ENCODE data around the gene ATP11A. TPM values are rescaled to one million over a fixed set of nuclear protein-coding genes. Genes with fewer than 3 reads are reported as not detected.

ATP11A gene
- total and polyA plus RNA-seq, 8 donors = 271 to 502 (median 458) TPM

DNA sequence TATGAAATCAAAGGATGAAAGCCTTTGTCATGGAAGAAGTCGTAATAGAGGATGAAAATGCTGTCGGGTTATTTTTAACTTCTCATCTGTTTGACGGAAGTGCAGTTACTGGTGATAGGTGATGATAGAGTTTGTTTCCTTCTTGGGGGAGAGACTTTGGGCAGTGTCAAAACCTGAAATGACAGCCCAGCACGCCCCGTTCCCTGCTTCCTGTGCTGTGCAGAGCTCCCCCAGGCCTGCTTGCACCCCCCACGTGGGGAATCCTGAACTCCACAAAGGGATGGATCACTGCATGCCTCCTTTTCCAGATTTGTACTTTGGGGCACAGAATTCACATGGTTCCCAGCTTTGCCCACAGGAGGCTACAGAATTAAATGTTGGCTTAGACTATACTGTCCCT is 102.7 kb downstream of the ATP11A start:
- Histone ChIP-seq H3K4me1 (peaks cover 12 to 22% of the 10 kb centered on the region in 2 donors), H3K9me3 (no peaks in the 10 kb centered on the region), H3K27me3 (no peaks in the 10 kb centered on the region), H3K27ac (peak overlapping the region; percentile 37 to 53), H3K4me3 (no peak overlapping the region), H3K36me3 (peaks cover 0 to 47% of the 10 kb centered on the region in 2 donors)
- intact Hi-C loops (cut with DNase I) = no loop called here
- no peak for ATAC-seq
- TF ChIP-seq, protein P1, sequence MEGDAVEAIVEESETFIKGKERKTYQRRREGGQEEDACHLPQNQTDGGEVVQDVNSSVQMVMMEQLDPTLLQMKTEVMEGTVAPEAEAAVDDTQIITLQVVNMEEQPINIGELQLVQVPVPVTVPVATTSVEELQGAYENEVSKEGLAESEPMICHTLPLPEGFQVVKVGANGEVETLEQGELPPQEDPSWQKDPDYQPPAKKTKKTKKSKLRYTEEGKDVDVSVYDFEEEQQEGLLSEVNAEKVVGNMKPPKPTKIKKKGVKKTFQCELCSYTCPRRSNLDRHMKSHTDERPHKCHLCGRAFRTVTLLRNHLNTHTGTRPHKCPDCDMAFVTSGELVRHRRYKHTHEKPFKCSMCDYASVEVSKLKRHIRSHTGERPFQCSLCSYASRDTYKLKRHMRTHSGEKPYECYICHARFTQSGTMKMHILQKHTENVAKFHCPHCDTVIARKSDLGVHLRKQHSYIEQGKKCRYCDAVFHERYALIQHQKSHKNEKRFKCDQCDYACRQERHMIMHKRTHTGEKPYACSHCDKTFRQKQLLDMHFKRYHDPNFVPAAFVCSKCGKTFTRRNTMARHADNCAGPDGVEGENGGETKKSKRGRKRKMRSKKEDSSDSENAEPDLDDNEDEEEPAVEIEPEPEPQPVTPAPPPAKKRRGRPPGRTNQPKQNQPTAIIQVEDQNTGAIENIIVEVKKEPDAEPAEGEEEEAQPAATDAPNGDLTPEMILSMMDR (IDR thresholded peaks at IDR 0.05) = no peak
- DNase-seq = no peak

DNA sequence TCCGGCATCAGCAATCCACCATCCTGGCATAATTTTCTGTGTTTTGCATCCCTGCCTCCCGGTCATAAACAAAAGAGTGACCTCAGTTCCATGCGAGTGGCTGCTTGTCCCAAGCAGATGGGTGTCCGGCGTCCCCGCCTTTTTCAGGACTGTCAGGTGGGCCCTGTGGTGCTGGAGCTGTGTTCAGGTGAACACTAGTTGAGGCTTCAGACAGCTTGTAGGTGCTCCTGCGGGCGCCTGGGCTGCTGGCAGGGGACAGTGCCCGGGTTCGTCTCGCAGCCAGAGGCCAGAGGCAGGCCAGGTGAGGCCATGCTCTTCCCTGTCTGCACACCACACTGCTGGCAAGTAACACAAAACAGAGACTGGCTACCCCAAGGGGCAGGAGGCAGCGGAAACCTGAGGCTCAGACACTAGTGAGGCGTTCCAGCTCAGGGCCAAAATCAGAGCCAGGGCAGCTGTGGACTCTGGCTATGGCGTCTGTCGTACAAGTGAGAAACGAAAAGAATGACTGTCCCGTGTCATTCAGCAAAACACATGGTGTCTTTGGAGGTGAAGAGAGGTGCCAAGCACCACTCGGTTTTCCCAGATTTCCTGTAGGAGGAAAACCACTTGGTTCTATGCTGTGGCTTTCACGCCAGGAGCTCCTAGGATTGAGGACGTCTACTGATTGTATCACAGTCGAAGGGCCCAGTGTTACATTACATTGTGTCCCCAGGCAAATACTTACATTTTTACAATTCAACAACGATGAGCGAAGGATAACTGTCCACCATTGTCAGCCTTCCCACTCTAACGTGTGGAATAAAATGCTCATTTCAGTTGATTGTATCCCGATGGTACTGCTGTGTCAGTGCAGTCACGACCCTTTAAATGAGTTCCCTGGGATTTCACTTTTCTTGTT is 104.0 kb downstream of the ATP11A start:
- H3K4me1 ChIP-seq = peaks cover 12 to 22% of the 10 kb centered on the region in 2 donors
- ATAC-seq (no peak), DNase-seq (no peak)
- H3K27ac ChIP-seq = peak overlapping the region; percentile 15 to 37
- H3K27me3 ChIP-seq = no peaks in the 10 kb centered on the region
- peaks cover 0 to 34% of the 10 kb centered on the region in 2 donors for H3K36me3 ChIP-seq
- H3K4me3 ChIP-seq = no peak overlapping the region
- H3K9me3 ChIP-seq = no peaks in the 10 kb centered on the region
- TF ChIP-seq, protein P1 (IDR thresholded peaks at IDR 0.05) = no peak
- intact Hi-C loops (cut with DNase I) = no loop called here

DNA sequence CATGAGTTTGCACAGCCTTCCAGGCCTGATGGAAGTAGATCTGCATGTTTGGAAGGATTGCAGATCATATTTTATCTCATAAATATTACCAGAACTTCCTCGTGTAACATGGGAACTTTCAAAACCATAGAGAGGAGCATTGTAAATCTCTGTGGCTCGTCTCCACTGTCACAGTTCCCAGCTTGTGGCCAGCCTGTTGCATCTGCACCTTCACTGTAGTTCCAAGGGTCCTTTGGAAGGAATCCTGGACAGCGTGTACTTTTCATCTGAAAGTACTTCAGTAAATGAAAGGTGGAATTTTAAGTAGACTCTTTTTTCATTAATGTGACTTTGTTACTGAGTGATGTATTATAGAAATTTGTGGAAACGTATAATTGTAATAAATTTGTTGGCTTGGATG is 105.4 kb downstream of the ATP11A start:
- DNase-seq = no peak
- intact Hi-C loops (cut with DNase I) = no loop called here
- ATAC-seq = no peak

DNA sequence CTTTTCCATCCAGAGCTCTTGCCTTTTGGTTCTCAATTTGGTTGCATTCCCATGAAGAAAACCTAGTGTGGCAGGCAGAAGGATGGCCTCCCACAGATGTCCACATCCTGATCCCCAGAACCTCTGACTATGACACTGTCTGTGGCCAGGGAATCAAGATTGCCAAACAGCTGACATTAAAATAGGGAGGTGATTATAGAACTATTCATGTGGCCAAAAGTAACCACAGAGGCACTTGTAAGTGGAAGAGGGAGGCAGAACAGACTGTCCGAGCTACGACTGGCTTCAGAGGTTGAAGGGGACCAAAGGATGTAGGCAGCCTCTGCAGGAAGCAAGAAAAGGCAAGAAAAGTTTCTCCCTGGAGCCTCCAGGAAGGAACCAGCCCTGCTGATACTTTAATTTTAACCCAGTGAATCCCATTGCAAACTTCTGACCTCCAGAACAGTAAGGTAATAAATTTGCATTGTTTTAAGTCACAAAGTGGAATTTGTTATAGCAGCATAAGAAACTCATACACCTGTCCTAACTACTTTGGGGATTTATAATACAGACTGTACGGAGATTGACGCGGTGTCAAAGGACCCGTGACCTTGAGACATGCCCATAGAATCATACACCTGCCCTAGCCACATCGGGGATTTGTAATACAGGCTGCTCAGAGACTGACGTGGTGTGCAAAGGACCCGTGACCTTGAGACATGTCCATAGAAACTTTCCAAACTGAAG is 106.5 kb downstream of the ATP11A start:
- H3K36me3 ChIP-seq = peaks cover 0 to 27% of the 10 kb centered on the region in 2 donors
- no peaks in the 10 kb centered on the region for H3K9me3 ChIP-seq
- DNase-seq (no peak), ATAC-seq (peak; percentile 1)
- TF ChIP-seq, protein P1 (IDR thresholded peaks at IDR 0.05) = no peak
- intact Hi-C loops (cut with DNase I) = no loop called here
- peak overlapping the region in 1 of 2 donors; percentile 57 for H3K27ac ChIP-seq
- H3K27me3 ChIP-seq = no peaks in the 10 kb centered on the region
- H3K4me3 ChIP-seq = no peak overlapping the region
- peaks cover 7 to 14% of the 10 kb centered on the region in 2 donors for H3K4me1 ChIP-seq

More for the DNA sequence above, 105.4 kb downstream of the ATP11A start:
- H3K27ac ChIP-seq = peak overlapping the region in 1 of 2 donors; percentile 57
- no peaks in the 10 kb centered on the region for H3K9me3 ChIP-seq
- H3K36me3 ChIP-seq = peaks cover 0 to 30% of the 10 kb centered on the region in 2 donors
- no peaks in the 10 kb centered on the region for H3K27me3 ChIP-seq
- TF ChIP-seq, protein P1 (IDR thresholded peaks at IDR 0.05) = no peak
- H3K4me3 ChIP-seq = no peak overlapping the region
- H3K4me1 ChIP-seq = peaks cover 12 to 22% of the 10 kb centered on the region in 2 donors

DNA sequence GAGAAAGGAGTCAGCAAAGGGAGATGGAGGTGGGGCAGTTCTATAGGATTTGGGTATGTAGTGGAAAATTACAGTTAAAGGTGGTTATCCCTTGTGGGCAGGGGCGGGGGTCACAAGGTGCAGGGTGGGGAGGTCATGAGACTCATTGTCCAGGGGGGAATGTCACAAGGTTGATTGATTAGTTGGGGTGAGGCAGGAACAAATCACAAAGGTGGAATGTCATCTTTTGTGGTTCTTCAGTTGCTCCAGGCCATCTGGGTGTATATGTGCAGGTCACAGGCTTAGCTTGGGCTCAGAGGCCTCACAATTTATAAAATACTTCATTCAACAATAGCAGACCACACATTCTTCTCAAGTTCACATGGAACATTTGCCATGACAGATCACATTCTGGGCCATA is 109.6 kb downstream of the ATP11A start:
- intact Hi-C loops (cut with DNase I) = no loop called here
- no peak overlapping the region for H3K4me3 ChIP-seq
- no peaks in the 10 kb centered on the region for H3K27me3 ChIP-seq
- DNase-seq (no peak), ATAC-seq (no peak)
- TF ChIP-seq, protein P1 (IDR thresholded peaks at IDR 0.05) = no peak
- H3K27ac ChIP-seq = no peak overlapping the region
- H3K36me3 ChIP-seq = peaks cover 0 to 6% of the 10 kb centered on the region in 2 donors
- H3K9me3 ChIP-seq = no peaks in the 10 kb centered on the region
- H3K4me1 ChIP-seq = peaks cover 0 to 15% of the 10 kb centered on the region in 2 donors

Data from left lung (tissue), 10 donors.